Fibroblast of mammary gland (primary cell): ENCODE data around the gene FDXR.
"Not testable (repeated sequence)": the region's sequence is repeated elsewhere in the genome, so short reads cannot be mapped to it uniquely, and the experiment has no call there.

Experiments
- DNase-seq: peaks from one replicate; pipeline ENCODE4 v3.0.0-alpha.2; 2010; ENCODE audit warnings: low read depth
- H3K4me3 ChIP-seq: 2 replicates; pipeline ENCODE4 v1.5.1; 2011; ENCODE audit warnings: low read depth, mild to moderate bottlenecking, low read length, moderate library complexity; ENCODE audit not compliant: control insufficient read depth
- CTCF ChIP-seq: conservative IDR thresholded peaks from 2 replicates; pipeline ENCODE4 v1.5.1; 2011; ENCODE audit warnings: low read depth, low read length, inconsistent platforms; ENCODE audit not compliant: control insufficient read depth, insufficient read depth

The FDXR gene

GRCh38 chr17:74919440-74920305, 46.9 kb upstream of the FDXR start:
- peak; percentile 3 for DNase-seq
- TF ChIP-seq CTCF: no peak
- H3K4me3 ChIP-seq: no peak overlapping the region

GRCh38 chr17:74918906-74919305, 46.1 kb upstream of the FDXR start:
- no peak for TF ChIP-seq CTCF
- no peak for DNase-seq
- no peak overlapping the region for H3K4me3 ChIP-seq

GRCh38 chr17:74917430-74917829, 44.6 kb upstream of the FDXR start:
- DNase-seq: no peak
- no peak for TF ChIP-seq CTCF
- no peak overlapping the region for H3K4me3 ChIP-seq

- DNase-seq: no peak
- H3K4me3 ChIP-seq: no peak overlapping the region
- TF ChIP-seq CTCF: no peak
Measured at GRCh38 chr17:74916851-74917199, 44.0 kb upstream of the FDXR start.

GRCh38 chr17:74916136-74916850, 43.5 kb upstream of the FDXR start:
- TF ChIP-seq CTCF: no peak
- no peak overlapping the region for H3K4me3 ChIP-seq
- DNase-seq: no peak

DNA sequence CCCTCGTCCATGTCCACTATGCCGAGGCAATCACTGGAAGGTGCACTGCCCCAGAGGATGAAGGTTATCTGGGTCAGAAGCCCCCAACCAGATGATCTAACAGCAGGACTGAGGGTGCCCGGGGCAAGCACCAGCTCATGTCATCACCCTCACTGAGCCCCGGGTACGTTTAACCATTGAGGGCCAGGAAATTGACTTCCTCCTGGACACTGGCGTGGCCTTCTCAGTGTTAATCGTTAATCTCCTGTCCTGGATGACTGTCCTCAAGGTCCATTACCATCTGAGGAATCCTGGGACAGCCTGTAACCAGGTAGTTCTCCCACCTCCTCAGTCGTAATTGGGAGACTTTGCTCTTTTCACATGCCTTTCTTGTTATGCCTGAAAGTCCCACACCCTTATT, 38.6 kb upstream of the FDXR start:
- DNase-seq, H3K4me3 ChIP-seq: not testable (repeated sequence)

DNA sequence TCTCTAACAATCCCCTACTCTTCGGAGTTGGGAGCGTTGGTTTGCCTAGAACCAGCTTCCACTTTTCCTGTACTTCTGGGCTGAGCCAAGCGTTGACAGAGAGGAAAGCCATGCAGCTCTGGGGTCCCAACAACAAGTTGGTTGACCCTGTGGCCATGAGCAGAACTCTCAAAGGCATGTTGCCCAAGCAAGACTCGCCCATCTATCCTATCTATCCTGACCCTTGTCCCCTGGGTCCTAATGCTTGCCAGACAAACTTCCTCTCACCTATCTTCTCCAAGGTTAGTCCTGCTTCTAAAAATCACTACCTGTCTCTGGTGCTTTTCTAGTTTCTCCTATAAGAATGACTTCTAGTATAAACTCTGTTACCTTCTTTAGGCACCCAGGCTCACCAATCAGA, 36.3 kb upstream of the FDXR start:
- not testable (repeated sequence) for H3K4me3 ChIP-seq, DNase-seq
